Urinary bladder (tissue), 4 donors: ENCODE data around the gene MXRA7. TPM values are rescaled to one million over a fixed set of nuclear protein-coding genes. Genes with fewer than 3 reads are reported as not detected.
A peak's percentile ranks its signal among the peaks of the same experiment; 100 is the strongest.
"Not testable (repeated sequence)": the region's sequence is repeated elsewhere in the genome, so short reads cannot be mapped to it uniquely, and the experiment has no call there.

ENCODE experiments used
- DNase-seq: peaks from one replicate; pipeline ENCODE4 v3.0.0-alpha.2; 2015; ENCODE audit errors: extremely low spot score
- H3K27ac ChIP-seq: one replicate; pipeline ENCODE4 v1.5.1; 2013; ENCODE audit warnings: low read depth, mild to moderate bottlenecking, moderate library complexity
- H3K36me3 ChIP-seq: one replicate; pipeline ENCODE4 v1.6.1; 2013; ENCODE audit warnings: mild to moderate bottlenecking, moderate library complexity; ENCODE audit not compliant: insufficient read depth
- H3K4me1 ChIP-seq: one replicate; pipeline ENCODE4 v1.6.1; 2013; ENCODE audit warnings: mild to moderate bottlenecking, moderate library complexity; ENCODE audit not compliant: insufficient read depth
- H3K4me3 ChIP-seq: one replicate; pipeline ENCODE4 v1.5.1; 2013; ENCODE audit warnings: low read depth, low read length
- WGBS: extraction: QIAGEN DNeasy Blood & Tissue Kit; methylation state at CpG from one replicate; pipeline ENCODE4 v1.1.7; 2013; 5-methylcytosine and 5-hydroxymethylcytosine counted together
- polyA plus RNA-seq: library from polyadenylated mRNA; stranded (reverse); fragments of 200-250 nt; gene quantifications from one replicate; pipeline ENCODE4 v1.2.3, GENCODE V29; 2013
- total RNA-seq: library from RNA; depleted of rRNA; stranded (reverse); fragments of >200 nt; gene quantifications from one replicate; pipeline ENCODE4 v1.2.3, GENCODE V29; 2014
- donor health status: healthy with polysubstance abuse.
- donor health status: healthy.

Gene MXRA7
- total RNA-seq (188 TPM), polyA plus RNA-seq (432 TPM)

- H3K36me3 ChIP-seq, result no peaks in the 10 kb centered on the region
- H3K4me3 ChIP-seq, result peak within 1 kb of the TSS; percentile 84
- H3K27ac ChIP-seq, result peak within 1 kb of the TSS; percentile 84
- no peak for DNase-seq
- H3K4me1 ChIP-seq, result no peaks in the 10 kb centered on the region
- 3% methylated on average over 48 of the region's 56 CpGs for WGBS
These were observed at the start of gene MXRA7 for GRCh38 chr17:76710863-76711611. Gene MXRA7, minus strand, starts transcription at chr17:76710965. Its CDS starts 19 bp downstream, at chr17:76710946.

- WGBS, result 99% methylated on average over 3 of the region's 3 CpGs
- Histone ChIP-seq H3K27ac (no peak overlapping the region), H3K4me3 (no peak overlapping the region), H3K36me3 (peaks cover 4% of the 10 kb centered on the region), H3K4me1 (no peaks in the 10 kb centered on the region)
- DNase-seq, result no peak
These were observed 47.8 kb upstream of the MXRA7 start for GRCh38 chr17:76758570-76758969.

GRCh38 chr17:76757256-76757655, 46.5 kb upstream of the MXRA7 start:
- Histone ChIP-seq H3K4me3 (no peak overlapping the region), H3K27ac (no peak overlapping the region), H3K4me1 (no peaks in the 10 kb centered on the region), H3K36me3 (peaks cover 2% of the 10 kb centered on the region)
- 90% methylated on average over 5 of the region's 5 CpGs for WGBS
- DNase-seq, result no peak

DNA sequence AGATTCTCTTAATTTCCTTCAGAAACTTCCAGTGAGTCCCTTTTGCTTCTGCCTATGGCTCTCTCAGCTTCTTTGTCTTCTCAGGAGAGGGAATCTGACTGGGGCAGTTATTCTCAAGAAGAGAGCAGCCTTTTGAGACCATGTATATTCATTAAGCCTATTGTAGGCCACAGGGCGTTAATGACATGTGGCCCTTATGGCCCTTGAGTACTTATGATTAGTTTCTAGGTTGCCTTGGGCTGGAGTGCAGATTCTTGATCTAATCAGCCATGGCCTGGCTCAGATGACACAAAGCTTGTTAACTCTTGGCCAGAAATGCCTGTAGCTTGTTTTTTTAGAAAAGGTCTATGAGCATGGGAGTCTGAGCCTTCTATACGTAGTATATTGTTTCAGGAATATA, 44.5 kb upstream of the MXRA7 start:
- H3K4me3 ChIP-seq, result no peak overlapping the region
- no peaks in the 10 kb centered on the region for H3K4me1 ChIP-seq
- no peaks in the 10 kb centered on the region for H3K36me3 ChIP-seq
- no peak overlapping the region for H3K27ac ChIP-seq
- DNase-seq, result no peak
- 97% methylated on average over 2 of the region's 2 CpGs for WGBS

GRCh38 chr17:76753061-76753961, 42.5 kb upstream of the MXRA7 start:
- 87% methylated on average over 12 of the region's 12 CpGs for WGBS
- Histone ChIP-seq H3K27ac (no peak overlapping the region), H3K4me1 (no peaks in the 10 kb centered on the region), H3K4me3 (no peak overlapping the region), H3K36me3 (no peaks in the 10 kb centered on the region)
- no peak for DNase-seq

- Histone ChIP-seq H3K36me3 (no peaks in the 10 kb centered on the region), H3K4me1 (no peaks in the 10 kb centered on the region), H3K4me3 (no peak overlapping the region), H3K27ac (no peak overlapping the region)
- WGBS, result 86% methylated on average over 4 of the region's 4 CpGs
- DNase-seq, result no peak
These were observed 41.2 kb upstream of the MXRA7 start for GRCh38 chr17:76752006-76752405.

GRCh38 chr17:76751416-76751993, 40.7 kb upstream of the MXRA7 start:
- Histone ChIP-seq H3K27ac (no peak overlapping the region), H3K36me3 (no peaks in the 10 kb centered on the region), H3K4me1 (no peaks in the 10 kb centered on the region), H3K4me3 (no peak overlapping the region)
- WGBS, result 91% methylated on average over 3 of the region's 3 CpGs
- DNase-seq, result no peak

GRCh38 chr17:76748657-76749056, 37.9 kb upstream of the MXRA7 start:
- 100% methylated on average over 1 of the region's 1 CpG for WGBS
- no peak for DNase-seq
- no peak overlapping the region for H3K4me3 ChIP-seq
- H3K27ac ChIP-seq, result no peak overlapping the region
- no peaks in the 10 kb centered on the region for H3K36me3 ChIP-seq
- no peaks in the 10 kb centered on the region for H3K4me1 ChIP-seq

DNA sequence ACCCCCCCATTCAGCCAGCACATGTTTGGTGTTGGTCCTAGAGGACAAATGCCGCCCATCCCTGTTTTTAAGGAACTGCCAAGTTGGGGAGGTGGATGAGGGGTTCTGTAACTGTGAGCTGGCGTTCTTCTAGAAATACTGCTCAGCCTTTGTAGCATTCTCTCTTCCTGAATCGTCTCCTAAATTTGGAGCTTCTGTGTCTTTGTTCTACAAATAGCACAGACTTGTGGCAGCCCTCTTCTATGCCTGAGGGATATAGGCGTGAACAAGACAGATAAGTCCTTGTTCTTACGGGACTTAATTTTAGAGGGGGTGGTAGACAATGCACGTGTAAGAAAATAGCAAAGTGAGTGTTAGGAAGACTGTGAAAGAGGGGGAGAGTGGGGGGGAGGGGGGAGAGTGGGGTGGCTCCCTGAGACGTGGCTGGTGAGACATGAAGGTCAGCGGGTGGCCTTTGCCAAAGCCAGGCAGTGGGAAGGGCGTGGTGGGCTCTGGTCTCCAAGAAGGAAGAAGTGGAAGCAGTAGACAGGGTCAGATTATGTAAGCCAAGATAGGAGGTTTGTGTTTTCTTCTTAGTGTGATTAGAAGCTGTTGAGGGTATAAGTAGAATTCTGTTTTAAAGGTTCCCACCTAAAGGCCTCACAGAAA, 37.1 kb upstream of the MXRA7 start:
- H3K4me3 ChIP-seq, result no peak overlapping the region
- WGBS, result 78% methylated on average over 9 of the region's 9 CpGs

GRCh38 chr17:76745785-76746184, 35.0 kb upstream of the MXRA7 start:
- WGBS, result 97% methylated on average over 6 of the region's 6 CpGs
- H3K36me3 ChIP-seq, H3K4me1 ChIP-seq, H3K4me3 ChIP-seq, DNase-seq, H3K27ac ChIP-seq: not testable (repeated sequence)

More for the DNA sequence above, 37.1 kb upstream of the MXRA7 start:
- H3K27ac ChIP-seq, result no peak overlapping the region
- H3K36me3 ChIP-seq, result no peaks in the 10 kb centered on the region
- no peak for DNase-seq
- no peaks in the 10 kb centered on the region for H3K4me1 ChIP-seq

- Histone ChIP-seq H3K27ac (no peak overlapping the region), H3K4me1 (no peaks in the 10 kb centered on the region), H3K36me3 (no peaks in the 10 kb centered on the region), H3K4me3 (no peak overlapping the region)
- DNase-seq, result no peak
- WGBS, result 95% methylated on average over 2 of the region's 2 CpGs
These were observed 34.0 kb upstream of the MXRA7 start for GRCh38 chr17:76744747-76745146.

DNA sequence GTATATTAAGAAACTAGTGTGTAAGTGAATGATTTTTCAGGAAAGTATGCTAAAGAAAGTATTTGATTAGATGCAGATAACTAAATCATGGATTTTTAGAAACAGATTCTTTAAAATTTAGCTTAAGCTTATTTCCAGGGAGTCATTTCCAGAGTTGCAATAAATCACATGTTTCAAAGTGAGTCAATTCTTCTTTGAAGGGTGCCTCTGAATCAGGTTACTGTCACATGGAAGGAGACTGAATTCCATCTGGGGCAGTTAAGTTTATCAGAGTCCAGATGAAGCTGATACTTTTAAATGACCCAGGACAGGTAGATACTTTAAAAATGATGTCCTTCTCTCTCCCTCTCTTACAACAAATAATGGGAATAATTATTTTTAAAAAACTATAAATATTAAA, 32.2 kb upstream of the MXRA7 start:
- no peaks in the 10 kb centered on the region for H3K4me1 ChIP-seq
- H3K4me3 ChIP-seq, result no peak overlapping the region
- H3K27ac ChIP-seq, result no peak overlapping the region
- no peak for DNase-seq
- H3K36me3 ChIP-seq, result no peaks in the 10 kb centered on the region

- H3K36me3 ChIP-seq, result no peaks in the 10 kb centered on the region
- peak overlapping the region; percentile 5 for H3K27ac ChIP-seq
- no peaks in the 10 kb centered on the region for H3K4me1 ChIP-seq
- 32% methylated on average over 5 of the region's 5 CpGs for WGBS
- DNase-seq, result no peak
- no peak overlapping the region for H3K4me3 ChIP-seq
These were observed 29.8 kb upstream of the MXRA7 start for GRCh38 chr17:76740329-76741118.
